Effector memory CD8-positive, alpha-beta T cell (primary cell): Measurements from ENCODE around the gene DNAH11.

Experiments
- ATAC-seq: fragments of 150-1000 bp; cut with Tn5 transposase; replicated peaks from 2 replicates; pipeline ENCODE4 v1.10.0; 2021; ENCODE audit warnings: mild to moderate bottlenecking, moderate library complexity
- DNase-seq, 3 experiments: peaks; one replicate each; pipeline ENCODE4 v3.0.0; 2021
- H3K27ac Mint-ChIP-seq, 2 donors: one replicate each; pipeline ENCODE4 v1.8.0; 2022; ENCODE audit warnings: mild to moderate bottlenecking in 2 of 2, mixed read lengths in 2 of 2, moderate library complexity in 2 of 2
- H3K27me3 Mint-ChIP-seq, 2 donors: one replicate each; pipeline ENCODE4 v1.8.0; 2022; ENCODE audit warnings: mixed read lengths in 2 of 2
- H3K36me3 Mint-ChIP-seq: one replicate; pipeline ENCODE4 v1.8.0; 2022; ENCODE audit warnings: mild to moderate bottlenecking, moderate library complexity, mixed read lengths; ENCODE audit not compliant: insufficient read depth
- H3K4me1 Mint-ChIP-seq, 2 donors: one replicate each; pipeline ENCODE4 v1.8.0; 2022; ENCODE audit warnings: low read depth in 2 of 2, mixed read lengths in 2 of 2
- H3K4me3 Mint-ChIP-seq, 2 donors: one replicate each; pipeline ENCODE4 v1.8.0; 2022; ENCODE audit warnings: mild to moderate bottlenecking in 2 of 2, mixed read lengths in 2 of 2, moderate library complexity in 2 of 2
- H3K9me3 Mint-ChIP-seq, 2 donors: one replicate each; pipeline ENCODE4 v1.8.0; 2022; ENCODE audit warnings: mixed read lengths in 2 of 2

DNAH11 gene

GRCh38 chr7:21616796-21617436, 74.1 kb downstream of the DNAH11 start:
- no peaks in the 10 kb centered on the region for H3K4me1 Mint-ChIP-seq
- ATAC-seq (no peak), DNase-seq (no peak)

DNA sequence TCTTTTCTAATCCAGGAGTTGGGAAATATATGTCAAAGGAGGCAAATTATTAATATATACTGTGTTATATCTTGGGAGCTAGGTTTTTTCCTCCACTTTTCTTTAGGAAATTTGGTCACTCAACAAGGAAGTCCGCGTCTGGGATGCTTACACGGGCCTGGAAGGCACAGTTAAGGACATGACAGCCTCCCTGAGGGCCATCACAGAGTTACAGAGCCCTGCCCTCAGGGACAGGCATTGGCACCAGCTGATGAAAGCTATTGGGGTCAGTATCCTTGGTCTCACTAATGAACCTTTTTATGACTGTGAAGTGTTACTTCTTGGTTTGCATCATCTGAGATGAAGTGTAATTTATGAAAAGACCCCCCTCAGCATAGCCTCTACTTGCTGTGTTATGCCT, 74.7 kb downstream of the DNAH11 start:
- DNase-seq = no peak
- Mint-ChIP-seq H3K36me3 (no peaks in the 10 kb centered on the region), H3K27ac (no peak overlapping the region), H3K27me3 (peaks cover 17 to 30% of the 10 kb centered on the region in 2 donors), H3K4me1 (no peaks in the 10 kb centered on the region), H3K9me3 (peaks cover 0 to 2% of the 10 kb centered on the region in 2 donors), H3K4me3 (no peak overlapping the region)
- no peak for ATAC-seq

More at GRCh38 chr7:21616796-21617436, 74.1 kb downstream of the DNAH11 start:
- Mint-ChIP-seq H3K27ac (no peak overlapping the region), H3K27me3 (peaks cover 17 to 30% of the 10 kb centered on the region in 2 donors), H3K36me3 (no peaks in the 10 kb centered on the region), H3K4me3 (no peak overlapping the region), H3K9me3 (no peaks in the 10 kb centered on the region)

DNA sequence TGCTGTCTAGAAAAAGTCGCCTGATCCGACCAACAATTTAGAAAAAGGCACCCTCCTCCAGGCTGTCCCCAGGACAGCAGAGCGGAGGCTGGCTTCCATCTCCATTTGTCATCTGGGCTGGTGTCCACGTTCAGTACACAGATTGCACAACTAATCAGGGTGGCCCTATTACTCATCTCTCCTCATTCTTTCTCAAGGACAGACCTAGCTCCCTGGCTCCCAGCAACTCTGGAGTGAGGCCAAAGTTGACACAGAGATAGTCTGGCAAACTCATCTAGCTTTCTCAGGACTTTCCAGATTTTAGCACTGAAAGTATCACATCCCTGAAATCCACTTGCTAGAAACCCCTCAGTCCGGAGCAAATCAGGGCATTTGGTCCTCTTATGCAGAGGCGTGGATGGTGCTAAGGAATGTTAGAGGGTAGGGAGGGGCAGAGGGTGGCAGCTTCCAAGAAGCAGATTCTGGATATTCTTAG, 75.1 kb downstream of the DNAH11 start:
- no peaks in the 10 kb centered on the region for H3K36me3 Mint-ChIP-seq
- no peak for ATAC-seq
- peaks cover 17 to 30% of the 10 kb centered on the region in 2 donors for H3K27me3 Mint-ChIP-seq
- H3K4me3 Mint-ChIP-seq = no peak overlapping the region
- peaks cover 0 to 2% of the 10 kb centered on the region in 2 donors for H3K9me3 Mint-ChIP-seq
- H3K27ac Mint-ChIP-seq = no peak overlapping the region
- no peaks in the 10 kb centered on the region for H3K4me1 Mint-ChIP-seq
- DNase-seq = no peak

GRCh38 chr7:21618706-21619105, 75.9 kb downstream of the DNAH11 start:
- no peaks in the 10 kb centered on the region for H3K4me1 Mint-ChIP-seq
- H3K27me3 Mint-ChIP-seq = peaks cover 17 to 30% of the 10 kb centered on the region in 2 donors
- no peaks in the 10 kb centered on the region for H3K36me3 Mint-ChIP-seq
- H3K4me3 Mint-ChIP-seq = no peak overlapping the region
- H3K9me3 Mint-ChIP-seq = peaks cover 0 to 2% of the 10 kb centered on the region in 2 donors
- no peak for DNase-seq
- no peak overlapping the region for H3K27ac Mint-ChIP-seq
- no peak for ATAC-seq

DNA sequence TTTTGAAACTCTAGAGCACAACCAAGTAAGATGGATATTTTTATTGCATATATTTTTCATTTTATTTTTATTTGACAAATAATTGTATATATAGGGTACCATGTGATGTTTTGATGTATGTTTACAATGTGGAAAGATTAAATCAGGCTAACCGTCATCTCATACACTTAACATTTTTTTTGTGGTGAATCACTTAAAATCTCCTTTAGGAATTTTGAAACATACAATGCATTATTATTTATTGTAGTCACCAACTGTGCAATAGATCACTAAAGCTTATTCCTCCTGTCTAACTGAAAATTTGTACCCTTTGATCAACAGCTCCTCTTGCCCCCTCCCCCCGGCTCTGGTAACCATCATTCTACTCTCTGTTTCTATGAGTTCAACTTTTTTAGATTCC, 77.2 kb downstream of the DNAH11 start:
- H3K4me3 Mint-ChIP-seq = no peak overlapping the region
- ATAC-seq (no peak), DNase-seq (no peak)
- no peaks in the 10 kb centered on the region for H3K36me3 Mint-ChIP-seq
- peaks cover 0 to 2% of the 10 kb centered on the region in 2 donors for H3K9me3 Mint-ChIP-seq
- no peak overlapping the region for H3K27ac Mint-ChIP-seq
- no peaks in the 10 kb centered on the region for H3K4me1 Mint-ChIP-seq
- peaks cover 17 to 30% of the 10 kb centered on the region in 2 donors for H3K27me3 Mint-ChIP-seq

- DNase-seq (no peak), ATAC-seq (no peak)
- Mint-ChIP-seq H3K27me3 (peaks cover 0 to 19% of the 10 kb centered on the region in 2 donors), H3K27ac (no peak overlapping the region), H3K4me3 (no peak overlapping the region), H3K9me3 (peaks cover 0 to 2% of the 10 kb centered on the region in 2 donors), H3K4me1 (no peaks in the 10 kb centered on the region), H3K36me3 (no peaks in the 10 kb centered on the region)
Measured at GRCh38 chr7:21624320-21624719, 81.5 kb downstream of the DNAH11 start.

GRCh38 chr7:21636694-21637093, 93.9 kb downstream of the DNAH11 start:
- no peak for ATAC-seq
- Mint-ChIP-seq H3K4me1 (no peaks in the 10 kb centered on the region), H3K27ac (no peak overlapping the region)

DNA sequence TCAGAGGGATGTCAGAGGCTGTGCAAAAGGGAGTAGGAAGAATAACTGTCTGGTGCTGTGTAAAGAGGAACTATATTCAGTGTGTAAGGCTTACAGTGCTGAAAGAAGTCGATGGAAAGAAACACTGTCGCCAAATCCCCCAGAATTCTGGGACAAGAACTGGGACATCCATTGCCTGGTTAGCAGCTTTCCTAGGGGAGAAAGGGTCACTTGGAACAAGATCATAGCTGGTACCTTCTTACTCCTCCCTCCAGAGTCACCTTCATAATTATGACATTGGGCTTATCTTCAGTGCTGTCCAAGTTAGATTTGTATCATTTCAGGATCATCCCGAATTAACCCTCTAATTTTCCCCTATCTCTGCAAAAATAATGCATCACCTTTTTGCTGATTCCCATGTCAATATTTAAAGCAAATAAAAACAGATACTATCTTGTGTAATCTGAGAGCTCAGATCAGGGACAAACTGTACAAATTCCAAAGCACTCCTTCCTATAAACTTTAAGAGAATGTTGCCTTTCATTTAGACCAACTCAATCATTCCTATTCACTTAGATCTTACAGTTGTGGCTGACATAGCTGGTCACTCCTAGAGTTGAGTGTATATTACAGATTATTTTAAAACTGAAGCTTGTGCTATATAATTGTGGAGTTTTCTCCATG, 96.5 kb downstream of the DNAH11 start:
- DNase-seq (no peak), ATAC-seq (no peak)
- Mint-ChIP-seq H3K4me1 (no peaks in the 10 kb centered on the region), H3K27ac (no peak overlapping the region), H3K4me3 (no peak overlapping the region), H3K27me3 (peaks cover 34 to 44% of the 10 kb centered on the region in 2 donors), H3K36me3 (no peaks in the 10 kb centered on the region), H3K9me3 (no peaks in the 10 kb centered on the region)

More at GRCh38 chr7:21636694-21637093, 93.9 kb downstream of the DNAH11 start:
- peaks cover 27 to 41% of the 10 kb centered on the region in 2 donors for H3K27me3 Mint-ChIP-seq
- no peaks in the 10 kb centered on the region for H3K36me3 Mint-ChIP-seq
- H3K9me3 Mint-ChIP-seq = no peaks in the 10 kb centered on the region
- no peak overlapping the region for H3K4me3 Mint-ChIP-seq
- DNase-seq = no peak

DNA sequence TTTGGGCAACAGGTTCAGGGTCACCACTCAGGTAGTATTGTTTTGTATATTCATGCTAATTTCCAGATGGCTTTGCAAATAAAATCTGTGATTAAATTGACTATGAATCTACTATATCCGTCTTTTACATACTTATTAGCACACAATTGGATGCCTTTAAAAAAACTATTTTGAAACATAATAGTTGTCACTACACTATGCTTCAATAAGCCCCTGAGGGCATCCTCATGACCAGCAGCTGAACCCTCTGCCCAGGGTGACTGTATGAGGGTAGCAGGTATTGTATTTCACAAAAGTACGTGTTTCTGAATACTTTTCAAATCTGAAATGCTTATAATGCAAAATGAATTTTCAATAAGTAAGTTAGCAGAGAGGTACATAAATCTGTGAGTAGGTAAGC, 97.3 kb downstream of the DNAH11 start:
- Mint-ChIP-seq H3K9me3 (no peaks in the 10 kb centered on the region), H3K27ac (no peak overlapping the region), H3K36me3 (no peaks in the 10 kb centered on the region), H3K4me3 (no peak overlapping the region), H3K27me3 (peaks cover 38 to 47% of the 10 kb centered on the region in 2 donors), H3K4me1 (no peaks in the 10 kb centered on the region)
- ATAC-seq (no peak), DNase-seq (no peak)

DNA sequence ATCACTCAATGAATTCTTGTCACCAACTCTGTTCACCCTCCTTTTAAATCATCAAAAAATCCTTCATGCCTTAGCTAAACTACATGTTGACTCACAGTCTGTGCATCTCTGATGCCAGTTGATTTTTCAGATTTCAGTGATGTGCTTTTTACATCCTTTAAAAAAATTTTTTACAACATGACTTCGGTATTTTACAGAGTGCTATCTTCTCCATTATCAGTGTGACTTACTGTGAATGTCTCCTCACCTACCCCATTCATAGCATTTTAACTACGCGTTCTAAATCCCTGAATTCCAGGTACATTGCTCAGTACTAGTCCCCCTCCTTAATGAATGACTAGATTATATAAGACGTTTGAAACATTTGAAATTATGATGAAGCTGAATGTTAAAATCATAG, 98.7 kb downstream of the DNAH11 start:
- H3K27me3 Mint-ChIP-seq = peaks cover 38 to 47% of the 10 kb centered on the region in 2 donors
- DNase-seq (no peak), ATAC-seq (no peak)
- no peak overlapping the region for H3K27ac Mint-ChIP-seq
- no peaks in the 10 kb centered on the region for H3K4me1 Mint-ChIP-seq
- no peaks in the 10 kb centered on the region for H3K36me3 Mint-ChIP-seq
- no peaks in the 10 kb centered on the region for H3K9me3 Mint-ChIP-seq
- H3K4me3 Mint-ChIP-seq = no peak overlapping the region

- peaks cover 38 to 47% of the 10 kb centered on the region in 2 donors for H3K27me3 Mint-ChIP-seq
- H3K4me1 Mint-ChIP-seq = no peaks in the 10 kb centered on the region
- H3K9me3 Mint-ChIP-seq = no peaks in the 10 kb centered on the region
- H3K4me3 Mint-ChIP-seq = no peak overlapping the region
- DNase-seq (no peak), ATAC-seq (no peak)
- no peaks in the 10 kb centered on the region for H3K36me3 Mint-ChIP-seq
- no peak overlapping the region for H3K27ac Mint-ChIP-seq
Measured at GRCh38 chr7:21642422-21642821, 99.6 kb downstream of the DNAH11 start.

GRCh38 chr7:21651697-21652096, 108.9 kb downstream of the DNAH11 start:
- H3K27me3 Mint-ChIP-seq = peaks cover 0 to 13% of the 10 kb centered on the region in 2 donors
- DNase-seq (no peak), ATAC-seq (no peak)
- no peaks in the 10 kb centered on the region for H3K9me3 Mint-ChIP-seq
- H3K4me1 Mint-ChIP-seq = no peaks in the 10 kb centered on the region
- H3K36me3 Mint-ChIP-seq = no peaks in the 10 kb centered on the region
- H3K4me3 Mint-ChIP-seq = no peak overlapping the region
- no peak overlapping the region for H3K27ac Mint-ChIP-seq

GRCh38 chr7:21653623-21654022, 110.8 kb downstream of the DNAH11 start:
- H3K27ac Mint-ChIP-seq = no peak overlapping the region
- DNase-seq (no peak), ATAC-seq (no peak)
- H3K4me3 Mint-ChIP-seq = no peak overlapping the region
- no peaks in the 10 kb centered on the region for H3K9me3 Mint-ChIP-seq
- H3K27me3 Mint-ChIP-seq = peaks cover 0 to 24% of the 10 kb centered on the region in 2 donors
- H3K4me1 Mint-ChIP-seq = no peaks in the 10 kb centered on the region
- H3K36me3 Mint-ChIP-seq = no peaks in the 10 kb centered on the region

DNA sequence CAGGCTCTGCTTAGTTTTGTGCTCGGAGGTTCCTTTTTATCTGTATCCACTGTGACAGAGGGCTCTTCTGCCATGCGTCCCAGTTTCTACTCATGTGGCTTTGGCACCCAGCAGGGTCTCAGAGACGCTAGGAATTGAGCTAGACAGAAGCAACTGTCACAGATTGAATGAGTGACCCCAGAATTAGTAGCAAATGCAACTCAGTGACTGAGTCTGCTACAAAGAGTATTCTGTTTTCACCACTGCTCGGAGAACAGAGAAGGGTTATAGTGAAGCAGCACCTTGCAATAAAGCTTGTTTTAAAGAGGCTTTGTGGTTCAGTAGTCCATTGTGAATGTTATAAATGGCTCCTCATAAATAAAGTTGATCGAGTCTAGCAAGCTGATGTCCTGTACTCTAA, 113.2 kb downstream of the DNAH11 start:
- Mint-ChIP-seq H3K27ac (no peak overlapping the region), H3K4me1 (no peaks in the 10 kb centered on the region), H3K9me3 (no peaks in the 10 kb centered on the region), H3K27me3 (peaks cover 0 to 24% of the 10 kb centered on the region in 2 donors), H3K36me3 (no peaks in the 10 kb centered on the region), H3K4me3 (no peak overlapping the region)
- ATAC-seq = no peak
- DNase-seq = no peak
